ENCODE data around the gene PARP12.

GRCh38 chr7:140096459-140096858 lies 33.7 kb upstream of the PARP12 start:
- TF ChIP-seq CTCF (IDR thresholded peaks at IDR 0.05) = no peak
- TF ChIP-seq POLR2A (IDR thresholded peaks at IDR 0.05) = no peak
